Measurements from ENCODE around the gene NTM.

Gene NTM

GRCh38 chr11:131568318-131568717 is 197.9 kb downstream of the NTM start:
- Histone ChIP-seq H3K27ac (ENCODE audit: poor library complexity, severe bottlenecking) (no peak overlapping the region), H3K36me3 (ENCODE audit: low read depth) (no peaks in the 10 kb centered on the region), H3K4me3 (ENCODE audit: severe bottlenecking) (no peak overlapping the region), H3K9me3 (ENCODE audit: severe bottlenecking) (no peaks in the 10 kb centered on the region), H3K27me3 (ENCODE audit: insufficient read depth, poor library complexity, severe bottlenecking) (no peaks in the 10 kb centered on the region), H3K4me1 (ENCODE audit: insufficient read depth, poor library complexity, severe bottlenecking) (no peaks in the 10 kb centered on the region)
- no peak for TF ChIP-seq CTCF (IDR thresholded peaks at IDR 0.05; ENCODE audit: poor library complexity, severe bottlenecking)
- ATAC-seq (ENCODE audit: low read depth) (no peak), DNase-seq (ENCODE audit: low spot score) (no peak)

- DNase-seq (ENCODE audit: low spot score) (no peak), ATAC-seq (ENCODE audit: low read depth) (no peak)
- Histone ChIP-seq H3K27me3 (ENCODE audit: insufficient read depth, poor library complexity, severe bottlenecking) (peaks cover 5% of the 10 kb centered on the region), H3K27ac (ENCODE audit: poor library complexity, severe bottlenecking) (no peak overlapping the region), H3K4me3 (ENCODE audit: severe bottlenecking) (no peak overlapping the region), H3K9me3 (ENCODE audit: severe bottlenecking) (no peaks in the 10 kb centered on the region), H3K36me3 (ENCODE audit: low read depth) (no peaks in the 10 kb centered on the region), H3K4me1 (ENCODE audit: insufficient read depth, poor library complexity, severe bottlenecking) (no peaks in the 10 kb centered on the region)
- TF ChIP-seq CTCF (IDR thresholded peaks at IDR 0.05; ENCODE audit: poor library complexity, severe bottlenecking): no peak
Measured at GRCh38 chr11:131571571-131571970, 201.2 kb downstream of the NTM start.

GRCh38 chr11:131572423-131572822 is 202.0 kb downstream of the NTM start:
- peaks cover 11% of the 10 kb centered on the region for H3K27me3 ChIP-seq (ENCODE audit: insufficient read depth, poor library complexity, severe bottlenecking)
- no peak overlapping the region for H3K27ac ChIP-seq (ENCODE audit: poor library complexity, severe bottlenecking)
- no peaks in the 10 kb centered on the region for H3K36me3 ChIP-seq (ENCODE audit: low read depth)
- ATAC-seq (ENCODE audit: low read depth) (no peak), DNase-seq (ENCODE audit: low spot score) (no peak)
- no peaks in the 10 kb centered on the region for H3K9me3 ChIP-seq (ENCODE audit: severe bottlenecking)
- no peak for TF ChIP-seq CTCF (IDR thresholded peaks at IDR 0.05; ENCODE audit: poor library complexity, severe bottlenecking)
- H3K4me3 ChIP-seq (ENCODE audit: severe bottlenecking): no peak overlapping the region
- no peaks in the 10 kb centered on the region for H3K4me1 ChIP-seq (ENCODE audit: insufficient read depth, poor library complexity, severe bottlenecking)

GRCh38 chr11:131579932-131580387 is 209.5 kb downstream of the NTM start:
- peaks cover 54% of the 10 kb centered on the region for H3K27me3 ChIP-seq (ENCODE audit: insufficient read depth, poor library complexity, severe bottlenecking)
- no peaks in the 10 kb centered on the region for H3K4me1 ChIP-seq (ENCODE audit: insufficient read depth, poor library complexity, severe bottlenecking)
- H3K4me3 ChIP-seq (ENCODE audit: severe bottlenecking): no peak overlapping the region
- H3K36me3 ChIP-seq (ENCODE audit: low read depth): no peaks in the 10 kb centered on the region
- H3K9me3 ChIP-seq (ENCODE audit: severe bottlenecking): no peaks in the 10 kb centered on the region
- no peak overlapping the region for H3K27ac ChIP-seq (ENCODE audit: poor library complexity, severe bottlenecking)
- peak; percentile 30 for TF ChIP-seq CTCF (IDR thresholded peaks at IDR 0.05; ENCODE audit: poor library complexity, severe bottlenecking)
- no peak for DNase-seq (ENCODE audit: low spot score)
- peak; percentile 55 for ATAC-seq (ENCODE audit: low read depth)

- H3K4me1 ChIP-seq (ENCODE audit: insufficient read depth, poor library complexity, severe bottlenecking): no peaks in the 10 kb centered on the region
- ATAC-seq (ENCODE audit: low read depth) (no peak), DNase-seq (ENCODE audit: low spot score) (no peak)
- H3K4me3 ChIP-seq (ENCODE audit: severe bottlenecking): no peak overlapping the region
- H3K27me3 ChIP-seq (ENCODE audit: insufficient read depth, poor library complexity, severe bottlenecking): peaks cover 54% of the 10 kb centered on the region
- H3K9me3 ChIP-seq (ENCODE audit: severe bottlenecking): no peaks in the 10 kb centered on the region
- H3K36me3 ChIP-seq (ENCODE audit: low read depth): no peaks in the 10 kb centered on the region
- TF ChIP-seq CTCF (IDR thresholded peaks at IDR 0.05; ENCODE audit: poor library complexity, severe bottlenecking): no peak
- H3K27ac ChIP-seq (ENCODE audit: poor library complexity, severe bottlenecking): no peak overlapping the region
Measured at GRCh38 chr11:131580476-131580875, 210.1 kb downstream of the NTM start.
